Fibroblast of lung (primary cell): ENCODE measurements around the gene PDE1A.

Experiments
- EZH2 ChIP-seq: IDR thresholded peaks from 2 replicates; pipeline ENCODE4 v1.5.1; 2012; ENCODE audit warnings: low read length, control low read depth, mild to moderate bottlenecking; ENCODE audit errors: missing control alignments
- TF ChIP-seq, protein P1 (sequence below), 2 donors: IDR thresholded peaks in 1 of 2; conservative IDR thresholded peaks in 1 of 2; 1 replicate in 1 of 2; 2 replicates in 1 of 2; pipeline ENCODE4 v1.5.1; 2011 to 2012; ENCODE audit warnings: low read length in 2 of 2, control low read depth in 1 of 2, inconsistent platforms in 1 of 2, low read depth in 1 of 2, mild to moderate bottlenecking in 1 of 2

- TF ChIP-seq, protein P1, sequence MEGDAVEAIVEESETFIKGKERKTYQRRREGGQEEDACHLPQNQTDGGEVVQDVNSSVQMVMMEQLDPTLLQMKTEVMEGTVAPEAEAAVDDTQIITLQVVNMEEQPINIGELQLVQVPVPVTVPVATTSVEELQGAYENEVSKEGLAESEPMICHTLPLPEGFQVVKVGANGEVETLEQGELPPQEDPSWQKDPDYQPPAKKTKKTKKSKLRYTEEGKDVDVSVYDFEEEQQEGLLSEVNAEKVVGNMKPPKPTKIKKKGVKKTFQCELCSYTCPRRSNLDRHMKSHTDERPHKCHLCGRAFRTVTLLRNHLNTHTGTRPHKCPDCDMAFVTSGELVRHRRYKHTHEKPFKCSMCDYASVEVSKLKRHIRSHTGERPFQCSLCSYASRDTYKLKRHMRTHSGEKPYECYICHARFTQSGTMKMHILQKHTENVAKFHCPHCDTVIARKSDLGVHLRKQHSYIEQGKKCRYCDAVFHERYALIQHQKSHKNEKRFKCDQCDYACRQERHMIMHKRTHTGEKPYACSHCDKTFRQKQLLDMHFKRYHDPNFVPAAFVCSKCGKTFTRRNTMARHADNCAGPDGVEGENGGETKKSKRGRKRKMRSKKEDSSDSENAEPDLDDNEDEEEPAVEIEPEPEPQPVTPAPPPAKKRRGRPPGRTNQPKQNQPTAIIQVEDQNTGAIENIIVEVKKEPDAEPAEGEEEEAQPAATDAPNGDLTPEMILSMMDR (conservative IDR thresholded peaks at IDR 0.05 in 1 of 2, IDR thresholded peaks at IDR 0.05 in 1 of 2; ENCODE audit: low read depth in 1 of 2, low read length in 2 of 2) = peak; percentile 49 to 50
- no peak for TF ChIP-seq EZH2
Measured at GRCh38 chr2:182132605-182133004, 294.2 kb downstream of the PDE1A start.
